ENCODE results near the gene EDEM1.

GRCh38 chr3:5214352-5214751 is 26.8 kb downstream of the EDEM1 start:
- TF ChIP-seq CTCF (IDR thresholded peaks at IDR 0.05; ENCODE audit: insufficient read depth, low read depth, low read length), result no peak
- TF ChIP-seq EZH2 (IDR thresholded peaks at IDR 0.05; ENCODE audit: insufficient read depth, low read length), result no peak
